GM18511 (cell line): ENCODE data around the gene LINC00305.

Experiments
- ATAC-seq: cut with Tn5 transposase; IDR thresholded peaks from one replicate; pipeline ENCODE4 v1.9.1; 2021; ENCODE audit warnings: mild to moderate bottlenecking, moderate library complexity; ENCODE audit not compliant: unreplicated experiment

LINC00305 gene

GRCh38 chr18:64116571-64117175, 32.2 kb downstream of the LINC00305 start:
- no peak for ATAC-seq

DNA sequence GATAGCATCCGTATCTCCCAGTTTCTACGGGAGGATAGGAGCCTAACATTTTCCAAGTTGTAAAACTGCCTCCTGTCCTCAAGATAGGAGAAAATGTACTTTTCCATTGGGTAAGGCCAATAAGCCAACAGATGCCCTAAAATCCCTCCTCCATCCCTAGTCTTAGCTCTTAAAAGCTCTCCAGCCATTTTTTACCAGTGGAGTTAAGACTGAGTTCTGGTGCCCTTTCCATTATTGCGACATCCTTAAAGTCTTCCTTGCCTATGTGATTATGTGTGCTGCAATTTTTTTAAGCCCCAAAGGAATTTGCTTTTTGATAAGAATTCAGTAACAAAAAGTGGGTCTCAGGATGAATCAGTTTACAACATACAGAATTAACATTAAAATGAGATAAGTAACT, 33.0 kb downstream of the LINC00305 start:
- ATAC-seq: no peak

DNA sequence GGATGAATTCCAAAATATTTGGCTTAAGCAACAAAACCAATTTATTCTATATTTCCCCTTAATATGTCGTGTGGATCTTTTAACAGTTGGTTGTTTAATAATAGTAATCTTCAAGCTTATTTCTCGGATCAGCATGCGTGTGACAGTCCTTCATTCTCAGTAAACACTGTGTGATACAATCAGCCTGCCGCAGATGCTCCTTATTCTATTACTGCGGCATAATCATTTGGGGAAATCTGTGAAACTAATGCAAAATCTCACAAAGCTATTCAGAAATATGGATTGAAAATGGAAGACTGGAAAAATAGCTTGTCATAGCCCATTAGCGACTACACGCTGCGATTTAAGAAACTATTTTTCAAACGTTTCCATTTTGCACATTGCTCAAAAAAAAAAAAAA, 36.9 kb downstream of the LINC00305 start:
- no peak for ATAC-seq

- ATAC-seq: no peak
These were observed 38.0 kb downstream of the LINC00305 start for GRCh38 chr18:64110692-64111480.

DNA sequence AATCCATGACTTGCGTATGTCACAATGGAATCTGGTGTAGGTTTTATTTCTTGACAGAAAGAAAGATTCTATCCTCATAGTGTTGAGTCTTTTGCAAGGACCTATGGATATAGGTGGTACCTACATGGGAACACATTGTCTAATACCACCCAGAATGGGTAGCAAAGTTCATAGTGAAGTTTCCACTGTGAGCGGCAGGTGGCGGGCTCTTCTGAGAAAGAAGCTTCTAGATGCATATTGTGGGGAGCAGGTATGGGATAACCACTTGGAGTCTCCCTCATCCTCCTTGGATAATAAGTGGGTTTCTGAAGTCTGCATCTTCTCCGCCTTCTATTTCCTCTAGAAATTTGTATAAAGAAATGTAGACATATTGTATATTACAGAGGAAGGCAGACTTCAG, 44.9 kb downstream of the LINC00305 start:
- no peak for ATAC-seq

- peak; percentile 70 for ATAC-seq
These were observed 48.6 kb downstream of the LINC00305 start for GRCh38 chr18:64100116-64100922.

DNA sequence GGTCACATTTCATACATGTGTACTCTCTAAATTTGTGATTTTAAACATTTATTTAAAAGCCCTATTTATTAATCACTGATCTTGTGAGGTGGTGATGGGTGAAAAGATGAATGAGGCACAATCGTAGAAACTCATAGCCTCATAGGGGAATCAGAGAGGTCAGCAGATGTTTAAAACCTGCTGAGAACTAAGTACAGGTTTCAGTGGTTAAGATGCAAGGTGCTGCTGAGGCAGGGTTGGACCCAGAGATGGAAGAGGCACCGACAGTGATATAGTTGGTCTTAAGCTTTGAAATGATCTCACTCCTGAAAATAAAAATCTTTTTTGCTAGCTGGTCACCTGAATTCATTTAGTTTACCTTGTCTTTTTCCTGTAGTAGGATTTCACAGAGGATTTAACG, 49.6 kb downstream of the LINC00305 start:
- ATAC-seq: peak; percentile 62

DNA sequence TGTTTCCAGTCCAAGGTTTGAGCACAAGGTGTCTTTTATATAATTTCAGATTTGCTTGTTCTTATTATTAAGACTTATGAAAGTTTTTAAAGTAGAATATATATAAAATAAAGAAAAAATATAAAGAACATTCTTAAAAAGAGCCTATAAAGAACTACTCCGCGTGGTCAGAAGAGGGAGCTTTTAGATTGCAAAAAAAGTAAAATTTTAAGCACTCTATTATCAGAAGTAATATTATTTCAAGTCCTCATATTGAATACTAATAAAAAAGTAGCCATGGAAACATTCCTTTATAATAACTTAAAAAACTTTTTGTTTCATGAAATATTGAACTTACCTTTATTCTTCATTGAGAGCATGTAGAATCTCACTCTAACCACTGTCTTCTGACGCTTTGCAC, 51.4 kb downstream of the LINC00305 start:
- ATAC-seq: no peak

DNA sequence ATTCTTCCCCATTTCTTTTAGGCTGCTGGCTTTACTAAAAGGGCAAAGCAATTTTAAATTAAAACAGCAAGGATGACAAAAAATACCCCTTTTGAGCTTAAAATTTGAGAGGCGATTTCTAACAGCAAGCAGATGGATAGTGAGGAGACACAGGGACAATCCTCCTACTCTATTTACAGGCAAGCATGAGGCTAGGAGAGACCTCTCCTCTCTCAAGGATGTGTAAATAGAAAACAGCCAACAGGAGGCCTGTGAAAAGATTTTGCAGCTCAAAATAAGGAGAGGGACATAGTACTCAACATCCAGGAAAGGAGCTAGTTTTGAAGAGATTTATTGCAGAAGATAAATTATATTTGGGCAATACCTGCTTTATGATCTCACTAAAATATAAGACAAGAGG, 53.8 kb downstream of the LINC00305 start:
- no peak for ATAC-seq

- ATAC-seq: no peak
These were observed 54.7 kb downstream of the LINC00305 start for GRCh38 chr18:64094210-64094609.

- ATAC-seq: peak; percentile 68
These were observed 57.4 kb downstream of the LINC00305 start for GRCh38 chr18:64091526-64091925.

- peak; percentile 71 for ATAC-seq
These were observed 58.0 kb downstream of the LINC00305 start for GRCh38 chr18:64090876-64091275.

- ATAC-seq: no peak
These were observed 65.0 kb downstream of the LINC00305 start for GRCh38 chr18:64083916-64084315.

GRCh38 chr18:64082513-64082912, 66.4 kb downstream of the LINC00305 start:
- ATAC-seq: no peak

DNA sequence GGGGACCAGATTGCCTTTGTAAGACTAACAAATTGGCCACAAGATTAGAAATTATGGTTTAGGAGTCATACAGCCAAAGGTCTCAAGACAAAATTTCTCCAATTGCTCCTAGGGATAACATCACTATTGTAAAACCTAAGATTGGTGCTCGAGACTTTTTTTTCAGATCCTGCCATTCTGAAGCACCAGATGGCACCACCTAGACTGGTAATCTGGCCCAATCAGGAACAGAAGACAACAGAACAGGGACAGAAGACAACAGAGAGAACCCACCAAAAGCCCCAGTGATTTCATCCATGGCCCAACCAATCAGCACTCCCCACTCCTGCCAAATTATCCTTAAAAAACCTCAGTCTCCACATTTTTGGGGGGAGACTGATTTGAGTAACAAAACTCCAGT, 66.8 kb downstream of the LINC00305 start:
- no peak for ATAC-seq

GRCh38 chr18:64073971-64074370, 74.9 kb downstream of the LINC00305 start:
- no peak for ATAC-seq

GRCh38 chr18:64055019-64055418, 93.9 kb downstream of the LINC00305 start:
- no peak for ATAC-seq

GRCh38 chr18:64053246-64053645, 95.6 kb downstream of the LINC00305 start:
- no peak for ATAC-seq

DNA sequence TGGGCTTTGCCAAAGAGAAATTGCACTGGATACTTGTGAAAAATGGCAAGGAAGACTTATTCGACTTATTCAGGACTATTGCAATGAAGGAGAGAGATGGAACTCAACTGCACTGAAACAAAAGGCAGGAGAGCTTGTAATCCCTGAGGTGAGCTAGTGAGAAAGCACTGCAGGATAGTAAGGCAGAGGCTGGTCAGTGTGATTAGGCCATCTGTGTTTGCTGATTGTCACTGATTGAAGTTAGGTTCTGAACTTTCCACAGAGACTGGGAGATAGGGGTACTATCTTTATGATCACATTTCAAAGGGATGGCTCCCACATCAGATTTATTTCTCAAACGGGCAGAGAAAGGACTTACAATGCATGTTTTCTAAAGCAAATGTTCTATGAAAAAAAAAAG, 96.1 kb downstream of the LINC00305 start:
- ATAC-seq: no peak

DNA sequence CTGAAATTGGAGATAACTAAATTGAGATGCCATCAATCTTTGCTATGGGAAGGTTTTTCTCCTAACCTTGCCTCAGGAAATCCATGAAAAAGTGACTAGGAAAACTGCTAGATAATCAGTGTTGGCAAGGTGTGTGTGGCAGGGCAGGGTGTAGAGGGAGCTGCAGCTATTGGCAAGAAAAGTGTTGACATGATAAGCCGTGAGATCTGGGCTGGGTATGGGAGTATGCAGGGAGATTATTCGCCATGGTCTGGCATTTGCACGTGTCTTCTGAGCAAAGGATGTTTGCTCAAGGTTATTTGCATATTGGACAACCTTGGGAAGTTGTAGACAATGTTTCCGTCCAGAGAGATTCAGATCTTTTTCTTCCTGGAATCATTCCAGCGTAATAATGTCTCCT, 104.3 kb downstream of the LINC00305 start:
- ATAC-seq: no peak

GRCh38 chr18:64042728-64043358, 106.0 kb downstream of the LINC00305 start:
- ATAC-seq: no peak
